ENCODE measurements around the gene PIK3C3.

DNA sequence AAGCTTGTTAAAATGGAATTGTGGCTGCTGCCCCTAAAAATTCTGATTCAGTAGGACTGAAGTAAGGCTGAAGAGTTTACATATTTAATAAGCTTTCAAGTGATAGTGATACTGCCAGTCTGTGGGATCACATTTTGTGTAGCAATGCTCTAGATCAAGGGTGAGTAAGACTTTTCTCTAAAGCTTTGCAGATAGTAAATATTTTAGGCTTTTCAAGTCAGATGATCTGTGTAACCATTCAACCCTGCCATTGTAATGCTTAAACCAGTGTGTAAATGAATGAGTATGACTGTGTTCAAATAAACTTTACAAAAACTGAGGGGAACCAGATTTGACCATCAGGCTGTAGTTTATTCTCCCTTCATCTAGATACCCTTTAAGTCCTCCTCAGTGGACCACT lies 92.7 kb downstream of the PIK3C3 start:
- TF ChIP-seq ELF4 (IDR thresholded peaks at IDR 0.05) (no peak), CTBP1 (IDR thresholded peaks at IDR 0.05; ENCODE audit: borderline replicate concordance) (no peak), ARNT (IDR thresholded peaks at IDR 0.05) (no peak), NFRKB (IDR thresholded peaks at IDR 0.05) (no peak), ZNF384 (IDR thresholded peaks at IDR 0.05) (no peak), FOXM1 (IDR thresholded peaks at IDR 0.05; ENCODE audit: borderline replicate concordance) (no peak), SUZ12 (IDR thresholded peaks at IDR 0.05) (no peak), BHLHE40 (IDR thresholded peaks at IDR 0.05; ENCODE audit: borderline replicate concordance) (no peak), SP1 (IDR thresholded peaks at IDR 0.05) (no peak), HDGF (IDR thresholded peaks at IDR 0.05; ENCODE audit: borderline replicate concordance) (no peak), FOXK2 (IDR thresholded peaks at IDR 0.05) (no peak)
- TF ChIP-seq, protein P1, sequence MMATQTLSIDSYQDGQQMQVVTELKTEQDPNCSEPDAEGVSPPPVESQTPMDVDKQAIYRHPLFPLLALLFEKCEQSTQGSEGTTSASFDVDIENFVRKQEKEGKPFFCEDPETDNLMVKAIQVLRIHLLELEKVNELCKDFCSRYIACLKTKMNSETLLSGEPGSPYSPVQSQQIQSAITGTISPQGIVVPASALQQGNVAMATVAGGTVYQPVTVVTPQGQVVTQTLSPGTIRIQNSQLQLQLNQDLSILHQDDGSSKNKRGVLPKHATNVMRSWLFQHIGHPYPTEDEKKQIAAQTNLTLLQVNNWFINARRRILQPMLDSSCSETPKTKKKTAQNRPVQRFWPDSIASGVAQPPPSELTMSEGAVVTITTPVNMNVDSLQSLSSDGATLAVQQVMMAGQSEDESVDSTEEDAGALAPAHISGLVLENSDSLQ (IDR thresholded peaks at IDR 0.05), result no peak

All from HEK293T (cell line).